ENCODE data around the gene SOWAHC. TPM values are rescaled to one million over a fixed set of nuclear protein-coding genes. Genes with fewer than 3 reads are reported as not detected.
"Not testable (repeated sequence)": the region's sequence is repeated elsewhere in the genome, so short reads cannot be mapped to it uniquely, and the experiment has no call there.

SOWAHC gene
- total RNA-seq, 2 donors from 2014 or later, result 1.1 to 1.3 TPM

DNA sequence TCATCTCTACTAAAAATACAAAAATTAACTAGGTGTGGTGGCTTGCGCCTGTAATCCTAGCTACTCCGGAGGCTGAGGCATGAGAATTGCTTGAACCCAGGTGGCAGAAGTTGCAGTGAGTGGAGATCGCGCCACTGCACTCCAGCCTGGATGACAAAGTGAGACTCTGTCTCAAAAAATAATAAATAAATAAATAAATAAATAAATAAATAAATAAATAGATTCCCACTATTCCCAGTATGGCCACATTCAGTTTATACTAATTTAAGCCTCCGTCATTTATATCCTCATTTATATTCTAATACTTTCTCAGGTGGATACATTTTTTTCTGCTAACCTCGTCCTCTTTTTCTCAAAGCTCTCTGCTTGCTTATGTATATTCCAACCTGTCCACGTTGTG lies 14.2 kb downstream of the SOWAHC start:
- H3K4me1 Mint-ChIP-seq; H3K36me3 Mint-ChIP-seq (ENCODE audit: low read depth); DNase-seq; H3K9me3 ChIP-seq (ENCODE audit: control insufficient read depth, low read length, poor library complexity, severe bottlenecking); H3K27ac Mint-ChIP-seq; H3K4me3 Mint-ChIP-seq; ATAC-seq: not testable (repeated sequence)
- H3K27me3 Mint-ChIP-seq, result peaks cover 35% of the 10 kb centered on the region

DNA sequence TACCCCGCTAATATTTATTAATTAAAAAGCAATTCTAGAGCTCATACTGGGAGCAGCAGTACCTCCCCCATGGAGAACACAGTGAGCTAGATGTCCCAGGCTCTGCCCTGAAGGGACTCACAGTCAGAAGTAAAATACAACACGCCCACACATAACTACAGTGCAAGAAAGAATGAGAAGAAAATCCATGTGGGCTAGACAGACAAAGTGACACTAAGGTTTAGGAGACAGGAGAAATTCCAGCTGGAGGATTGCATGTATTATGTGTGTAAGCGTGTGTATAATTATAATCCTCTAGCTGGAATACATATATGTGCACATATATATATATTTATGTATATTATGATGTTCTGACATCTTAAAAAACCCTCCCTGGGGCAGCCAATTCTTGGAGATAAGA lies 15.7 kb downstream of the SOWAHC start:
- H3K36me3 Mint-ChIP-seq (ENCODE audit: low read depth), result peaks cover 3% of the 10 kb centered on the region
- DNase-seq (no peak), ATAC-seq (no peak)
- H3K27ac Mint-ChIP-seq, result no peak overlapping the region
- H3K4me1 Mint-ChIP-seq, result no peaks in the 10 kb centered on the region
- H3K9me3 ChIP-seq (ENCODE audit: control insufficient read depth, low read length, poor library complexity, severe bottlenecking), result no peaks in the 10 kb centered on the region
- peaks cover 20% of the 10 kb centered on the region for H3K27me3 Mint-ChIP-seq
- no peak overlapping the region for H3K4me3 Mint-ChIP-seq

DNA sequence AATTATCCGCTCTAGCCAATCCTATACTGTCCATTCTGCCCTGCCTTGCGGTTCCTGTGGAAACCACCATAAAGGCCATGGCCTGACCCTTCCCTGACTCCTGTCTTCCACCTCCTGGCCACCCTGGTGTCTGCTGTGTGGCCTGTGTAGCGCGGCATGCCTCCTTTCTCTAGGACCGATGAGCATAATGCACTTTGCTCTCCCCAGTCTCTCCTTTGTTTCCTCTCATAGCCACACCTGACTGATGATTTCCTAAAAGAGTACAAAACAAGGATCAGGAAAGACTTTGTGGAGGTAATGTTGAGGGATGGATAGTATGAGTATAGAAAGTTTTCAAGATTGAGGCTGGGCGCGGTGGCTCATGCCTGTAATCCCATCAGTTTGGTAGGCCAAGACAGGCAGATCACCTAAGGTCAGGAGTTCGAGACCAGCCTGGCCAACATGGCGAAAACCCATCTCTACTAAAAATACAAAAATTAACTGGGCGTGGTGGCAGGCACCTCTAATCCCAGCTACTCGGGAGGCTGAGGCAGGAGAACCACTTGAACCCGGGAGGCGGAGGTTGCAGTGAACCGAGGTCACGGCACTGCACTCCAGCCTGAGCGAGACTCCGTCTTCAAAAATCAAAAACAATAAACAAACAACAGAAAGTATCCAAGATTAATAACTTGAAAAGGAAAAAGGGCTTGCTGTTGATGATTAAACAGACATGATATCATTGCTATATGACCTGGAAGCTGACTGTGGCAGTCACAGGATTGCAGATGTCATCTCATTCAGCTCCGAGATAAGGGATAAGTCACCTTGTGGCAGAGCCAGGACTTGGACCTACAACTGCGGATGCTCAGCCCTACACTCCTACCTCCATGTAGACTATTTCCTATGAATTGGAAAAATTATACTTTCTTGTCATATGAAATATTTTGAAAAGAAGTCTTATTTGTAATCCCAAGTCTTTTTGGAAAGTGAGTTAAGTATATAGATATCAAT lies 16.6 kb downstream of the SOWAHC start:
- DNase-seq (no peak), ATAC-seq (no peak)
- peaks cover 19% of the 10 kb centered on the region for H3K27me3 Mint-ChIP-seq
- no peak overlapping the region for H3K4me3 Mint-ChIP-seq
- no peaks in the 10 kb centered on the region for H3K9me3 ChIP-seq (ENCODE audit: control insufficient read depth, low read length, poor library complexity, severe bottlenecking)
- H3K27ac Mint-ChIP-seq, result no peak overlapping the region
- H3K36me3 Mint-ChIP-seq (ENCODE audit: low read depth), result peaks cover 3% of the 10 kb centered on the region
- H3K4me1 Mint-ChIP-seq, result no peaks in the 10 kb centered on the region

DNA sequence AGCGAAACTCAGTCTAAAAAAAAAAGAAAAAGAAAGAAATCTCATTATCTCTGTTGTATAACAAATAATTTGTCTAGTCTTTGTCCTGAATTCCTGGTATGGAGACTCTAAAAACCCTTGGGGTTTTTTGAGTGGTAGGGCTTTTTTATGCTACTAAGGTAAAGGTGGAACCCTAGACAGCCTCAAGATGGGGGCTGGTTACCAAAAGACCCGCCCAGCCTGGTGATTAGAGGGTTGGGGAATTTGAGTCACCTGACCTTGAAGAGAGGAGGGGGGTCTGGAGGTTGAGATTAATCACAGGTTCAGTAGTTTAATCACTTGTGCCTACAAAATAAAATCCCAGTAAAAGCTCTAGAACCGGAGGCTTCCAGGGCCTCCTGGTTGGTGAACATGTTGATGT lies 17.6 kb downstream of the SOWAHC start:
- DNase-seq (no peak), ATAC-seq (no peak)
- peaks cover 3% of the 10 kb centered on the region for H3K36me3 Mint-ChIP-seq (ENCODE audit: low read depth)
- no peaks in the 10 kb centered on the region for H3K9me3 ChIP-seq (ENCODE audit: control insufficient read depth, low read length, poor library complexity, severe bottlenecking)
- no peak overlapping the region for H3K27ac Mint-ChIP-seq
- H3K27me3 Mint-ChIP-seq, result peaks cover 23% of the 10 kb centered on the region
- H3K4me3 Mint-ChIP-seq, result no peak overlapping the region
- H3K4me1 Mint-ChIP-seq, result no peaks in the 10 kb centered on the region

- H3K36me3 Mint-ChIP-seq (ENCODE audit: low read depth), result peaks cover 3% of the 10 kb centered on the region
- no peak overlapping the region for H3K27ac Mint-ChIP-seq
- DNase-seq (no peak), ATAC-seq (no peak)
- H3K4me1 Mint-ChIP-seq, result no peaks in the 10 kb centered on the region
- peaks cover 25% of the 10 kb centered on the region for H3K27me3 Mint-ChIP-seq
- no peak overlapping the region for H3K4me3 Mint-ChIP-seq
- H3K9me3 ChIP-seq (ENCODE audit: control insufficient read depth, low read length, poor library complexity, severe bottlenecking), result no peaks in the 10 kb centered on the region
Measured at GRCh38 chr2:109632158-109632789, 18.1 kb downstream of the SOWAHC start.

- ATAC-seq, result no peak
- no peaks in the 10 kb centered on the region for H3K9me3 ChIP-seq (ENCODE audit: control insufficient read depth, low read length, poor library complexity, severe bottlenecking)
- DNase-seq, result no peak
- H3K4me1 Mint-ChIP-seq, result peaks cover 5% of the 10 kb centered on the region
- H3K27ac Mint-ChIP-seq, result peak overlapping the region; percentile 4
- no peak overlapping the region for H3K4me3 Mint-ChIP-seq
- H3K36me3 Mint-ChIP-seq (ENCODE audit: low read depth), result peaks cover 3% of the 10 kb centered on the region
- H3K27me3 Mint-ChIP-seq, result peaks cover 23% of the 10 kb centered on the region
Measured at GRCh38 chr2:109633284-109633961, 19.3 kb downstream of the SOWAHC start.

DNA sequence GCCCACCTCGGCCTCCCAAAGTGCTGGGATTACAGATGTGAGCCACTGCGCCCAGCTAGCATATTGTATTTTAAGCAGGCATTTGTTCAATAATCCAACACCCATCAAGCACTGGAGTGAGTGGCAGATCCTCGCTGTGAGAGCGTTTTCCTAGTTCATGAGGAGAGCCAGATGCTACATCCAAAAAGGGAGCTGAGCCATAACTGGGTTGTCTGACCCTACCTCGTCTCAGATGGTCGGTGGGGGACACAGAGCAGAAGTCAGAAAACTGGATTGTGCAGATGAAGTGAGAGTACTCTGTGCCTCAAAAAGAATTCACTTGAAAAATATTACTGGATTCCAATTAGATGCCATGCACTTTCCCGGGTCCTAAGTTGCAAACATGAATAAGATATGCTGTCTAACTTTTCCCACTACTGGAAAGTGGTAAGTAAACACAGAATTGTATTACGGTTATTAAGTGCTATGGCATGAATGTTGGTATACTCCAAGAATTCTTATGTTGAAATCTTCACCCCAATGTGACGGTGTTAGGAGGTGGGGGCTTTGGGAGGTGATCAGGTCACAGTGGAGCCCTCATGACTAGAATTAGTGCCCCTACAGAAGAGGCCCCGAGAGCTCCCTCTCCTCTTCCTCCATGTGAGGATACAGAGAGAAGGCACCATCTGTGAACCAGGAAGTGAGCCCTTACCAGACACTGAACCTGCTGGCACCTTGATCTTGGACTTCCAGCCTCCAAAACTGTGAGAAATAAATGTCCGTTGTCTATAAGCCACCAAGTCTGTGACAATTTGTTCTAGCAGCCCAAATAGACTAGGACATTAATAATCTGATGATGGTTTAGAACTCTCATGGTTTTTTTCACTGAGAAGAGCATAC lies 21.5 kb downstream of the SOWAHC start:
- Mint-ChIP-seq H3K4me1 (peaks cover 5% of the 10 kb centered on the region), H3K4me3 (no peak overlapping the region), H3K27ac (no peak overlapping the region), H3K36me3 (ENCODE audit: low read depth) (no peaks in the 10 kb centered on the region), H3K27me3 (peaks cover 18% of the 10 kb centered on the region)
- DNase-seq, result no peak
- H3K9me3 ChIP-seq (ENCODE audit: control insufficient read depth, low read length, poor library complexity, severe bottlenecking), result no peaks in the 10 kb centered on the region
- ATAC-seq, result no peak

- Mint-ChIP-seq H3K27me3 (peaks cover 17% of the 10 kb centered on the region), H3K4me1 (peaks cover 5% of the 10 kb centered on the region), H3K36me3 (ENCODE audit: low read depth) (no peaks in the 10 kb centered on the region), H3K4me3 (no peak overlapping the region), H3K27ac (no peak overlapping the region)
- ATAC-seq, result no peak
- no peaks in the 10 kb centered on the region for H3K9me3 ChIP-seq (ENCODE audit: control insufficient read depth, low read length, poor library complexity, severe bottlenecking)
- DNase-seq, result no peak
Measured at GRCh38 chr2:109636317-109636716, 22.2 kb downstream of the SOWAHC start.

DNA sequence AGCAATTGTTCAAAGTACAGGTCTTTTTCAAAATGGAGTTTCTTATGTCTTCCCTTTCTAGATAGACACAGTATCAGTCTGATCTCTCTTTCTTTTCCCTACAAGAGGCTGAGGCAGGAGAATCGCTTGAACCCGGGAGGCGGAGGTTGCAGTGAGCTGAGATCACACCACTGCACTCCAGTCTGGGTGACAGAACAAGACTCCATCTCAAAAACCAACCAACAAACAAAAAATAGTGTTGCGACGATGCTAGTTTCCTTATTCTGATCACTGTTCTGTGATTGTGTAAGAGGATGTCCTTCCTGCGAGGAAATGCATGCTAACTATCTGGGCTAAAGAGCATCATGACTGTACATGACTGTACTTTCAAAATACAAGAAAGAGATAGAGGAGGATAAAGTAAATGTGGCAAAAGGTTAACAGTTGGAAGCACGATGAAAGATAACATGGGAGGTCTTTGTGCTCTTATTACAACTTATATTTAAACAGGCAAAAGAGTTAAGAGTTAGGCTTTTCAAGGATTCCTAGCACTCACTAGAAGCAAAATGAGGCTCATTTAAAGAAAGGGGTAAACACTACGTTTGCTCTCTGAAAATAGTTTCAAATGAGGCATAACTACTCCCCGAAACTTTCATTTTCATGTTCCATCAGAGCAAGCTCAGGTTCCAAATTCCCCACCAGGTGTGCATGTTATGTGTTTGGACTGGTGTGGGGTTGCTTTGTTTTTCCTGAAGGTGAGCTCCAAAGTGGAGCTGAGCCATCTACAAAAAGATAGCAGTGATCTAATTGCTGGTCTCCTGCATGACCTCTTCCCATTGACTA lies 23.8 kb downstream of the SOWAHC start:
- Mint-ChIP-seq H3K4me3 (no peak overlapping the region), H3K4me1 (peaks cover 5% of the 10 kb centered on the region), H3K27me3 (peaks cover 13% of the 10 kb centered on the region), H3K27ac (peak overlapping the region; percentile 10), H3K36me3 (ENCODE audit: low read depth) (no peaks in the 10 kb centered on the region)
- no peak for DNase-seq
- no peaks in the 10 kb centered on the region for H3K9me3 ChIP-seq (ENCODE audit: control insufficient read depth, low read length, poor library complexity, severe bottlenecking)
- ATAC-seq, result no peak

DNA sequence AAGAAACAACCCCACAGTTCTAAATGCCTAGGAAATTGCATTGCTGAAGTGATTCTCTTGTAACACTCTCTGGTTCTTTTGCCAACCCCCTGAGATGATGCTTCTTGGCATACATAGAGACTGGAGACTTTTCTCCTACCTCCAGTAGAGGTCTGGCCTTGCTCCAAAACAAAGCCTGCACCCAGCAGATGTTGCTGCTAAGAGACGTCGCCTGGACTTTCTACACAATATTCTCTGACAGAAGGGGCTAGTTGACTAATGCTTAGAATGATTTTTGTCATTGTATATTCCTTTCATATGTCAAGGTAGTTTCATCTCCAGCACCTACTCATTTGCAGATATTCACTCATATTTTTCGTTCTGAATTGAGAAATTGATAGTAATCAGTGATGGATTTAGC lies 24.6 kb downstream of the SOWAHC start:
- Mint-ChIP-seq H3K27ac (no peak overlapping the region), H3K27me3 (peaks cover 12% of the 10 kb centered on the region), H3K4me3 (no peak overlapping the region), H3K36me3 (ENCODE audit: low read depth) (no peaks in the 10 kb centered on the region), H3K4me1 (peaks cover 5% of the 10 kb centered on the region)
- DNase-seq, result no peak
- ATAC-seq, result no peak
- no peaks in the 10 kb centered on the region for H3K9me3 ChIP-seq (ENCODE audit: control insufficient read depth, low read length, poor library complexity, severe bottlenecking)

GRCh38 chr2:109640000-109640399 lies 25.8 kb downstream of the SOWAHC start:
- H3K27ac Mint-ChIP-seq; H3K4me3 Mint-ChIP-seq; H3K4me1 Mint-ChIP-seq; ATAC-seq; DNase-seq; H3K9me3 ChIP-seq (ENCODE audit: control insufficient read depth, low read length, poor library complexity, severe bottlenecking); H3K36me3 Mint-ChIP-seq (ENCODE audit: low read depth): not testable (repeated sequence)
- H3K27me3 Mint-ChIP-seq, result peaks cover 19% of the 10 kb centered on the region

All from T-helper 17 cell (primary cell).